ENCODE results near the gene C10orf143.

GRCh38 chr10:130112821-130113220 is 2.2 kb upstream of the C10orf143 start:
- TF ChIP-seq POLR2A (IDR thresholded peaks at IDR 0.05) (no peak), CTCF (IDR thresholded peaks at IDR 0.05) (no peak)
